ENCODE results near the gene ABLIM1.

The ABLIM1 gene

DNA sequence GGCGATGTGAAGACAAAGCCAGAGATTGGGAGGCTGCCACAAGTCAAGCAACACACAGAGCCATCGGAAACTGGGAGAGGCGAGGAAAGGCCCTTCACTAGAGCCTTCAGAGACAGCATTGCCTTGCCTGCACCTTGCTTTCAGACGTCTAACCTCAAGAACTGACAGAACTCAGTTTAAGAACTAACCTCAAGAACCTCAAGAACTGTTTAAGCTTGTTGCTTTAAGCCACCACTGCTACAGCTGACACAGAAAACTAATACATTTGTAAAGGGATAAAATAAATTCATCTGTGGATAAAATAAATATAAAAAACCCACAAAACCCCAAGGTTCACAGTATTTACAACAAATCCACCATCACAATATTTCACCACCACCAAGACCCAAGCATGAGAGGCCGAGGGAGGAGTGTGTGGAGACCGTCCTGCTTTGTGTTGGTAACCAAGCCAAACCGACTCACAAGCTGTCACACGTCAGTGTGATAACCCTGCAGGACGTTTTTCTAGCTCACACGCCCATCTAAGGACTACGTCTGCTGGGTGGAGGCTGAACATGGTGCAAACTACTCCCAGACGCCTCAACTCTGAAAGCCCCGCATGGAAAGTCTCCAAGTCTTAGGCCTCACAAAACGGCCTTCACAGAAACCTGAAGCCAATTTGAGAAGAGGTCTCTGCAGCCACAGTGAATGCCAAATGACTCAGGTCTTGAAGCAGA is 116.8 kb downstream of the ABLIM1 start:
- no peak for DNase-seq

GRCh38 chr10:114540236-114540635 is 117.8 kb downstream of the ABLIM1 start:
- DNase-seq = no peak

GRCh38 chr10:114539623-114540022 is 118.5 kb downstream of the ABLIM1 start:
- DNase-seq = no peak

GRCh38 chr10:114538181-114538906 is 119.7 kb downstream of the ABLIM1 start:
- DNase-seq = no peak

GRCh38 chr10:114537736-114538135 is 120.3 kb downstream of the ABLIM1 start:
- no peak for DNase-seq

DNA sequence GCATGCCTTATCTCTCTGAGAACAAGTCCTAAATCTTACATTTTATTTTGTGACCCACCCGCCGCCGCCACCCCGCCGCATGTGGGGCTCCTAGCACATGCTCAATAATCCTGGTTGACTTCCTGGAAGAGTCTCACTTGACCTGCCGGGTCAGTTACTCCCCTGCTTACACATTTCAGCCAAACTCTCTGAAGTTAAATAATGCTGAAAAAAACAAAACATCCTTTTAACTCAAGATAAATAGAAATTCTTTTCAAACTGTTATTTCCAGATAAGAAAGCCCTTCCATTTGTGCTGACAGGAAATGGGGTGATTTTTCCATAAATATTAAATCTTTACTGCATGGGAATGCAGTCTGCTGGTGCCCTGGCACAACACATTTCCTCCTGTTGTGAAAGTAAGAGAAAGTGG is 123.5 kb downstream of the ABLIM1 start:
- no peak for DNase-seq

- DNase-seq = no peak
These were observed 125.8 kb downstream of the ABLIM1 start for GRCh38 chr10:114532226-114532625.

DNA sequence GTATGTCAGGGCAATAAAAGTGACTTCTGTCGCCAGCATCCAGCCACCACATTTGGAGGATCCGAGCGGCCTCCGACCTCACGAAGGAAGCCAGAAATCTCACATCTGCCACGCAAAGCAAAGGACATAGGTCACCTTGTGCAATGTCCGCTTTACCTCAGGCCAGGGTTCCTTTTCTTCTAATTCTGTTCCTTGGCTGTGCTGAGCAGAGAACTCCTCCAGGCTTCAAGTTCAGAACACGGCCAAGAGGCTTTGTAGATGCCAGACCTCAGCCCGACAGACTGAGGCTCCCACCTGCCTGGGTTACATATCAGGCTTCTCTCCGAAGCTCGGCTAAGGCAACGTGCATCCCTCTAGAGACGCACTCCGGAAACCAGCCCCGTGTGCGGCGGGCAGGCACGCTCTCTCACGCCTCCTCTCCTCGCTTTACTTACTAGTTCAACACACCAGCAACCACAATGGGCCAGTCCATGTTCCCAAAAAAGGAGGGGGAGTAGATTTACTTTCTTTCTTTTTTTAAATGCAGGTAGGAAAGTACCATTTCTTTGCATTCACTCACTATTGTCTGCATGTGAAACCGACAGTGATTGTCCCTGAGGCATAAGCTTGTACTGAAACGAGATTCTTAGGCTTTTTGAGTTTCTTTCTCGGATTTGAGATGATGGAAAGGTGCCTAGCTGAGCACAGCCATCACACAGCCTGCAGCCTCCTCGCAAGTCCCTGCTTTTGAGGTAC is 131.4 kb downstream of the ABLIM1 start:
- peak; percentile 87 for DNase-seq

DNA sequence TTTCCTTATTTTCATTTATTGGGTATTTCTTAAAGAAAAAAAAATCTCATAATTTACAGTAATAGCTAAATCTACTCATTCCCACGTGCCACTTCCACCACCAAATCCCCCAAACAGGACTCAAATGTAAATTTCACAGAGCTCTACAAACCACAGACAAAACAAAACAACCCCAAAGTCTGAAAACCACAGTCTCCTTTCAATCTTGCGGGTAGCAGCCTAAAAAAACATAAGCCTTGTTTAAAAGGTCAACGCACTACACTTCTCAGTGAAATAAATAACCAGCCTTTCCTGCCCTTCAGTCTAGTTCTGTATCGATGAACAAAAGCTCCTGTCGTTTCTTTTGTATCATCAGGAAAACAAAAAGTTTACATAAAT is 132.0 kb downstream of the ABLIM1 start:
- DNase-seq = no peak

- DNase-seq = no peak
These were observed 132.6 kb downstream of the ABLIM1 start for GRCh38 chr10:114525368-114525949.

DNA sequence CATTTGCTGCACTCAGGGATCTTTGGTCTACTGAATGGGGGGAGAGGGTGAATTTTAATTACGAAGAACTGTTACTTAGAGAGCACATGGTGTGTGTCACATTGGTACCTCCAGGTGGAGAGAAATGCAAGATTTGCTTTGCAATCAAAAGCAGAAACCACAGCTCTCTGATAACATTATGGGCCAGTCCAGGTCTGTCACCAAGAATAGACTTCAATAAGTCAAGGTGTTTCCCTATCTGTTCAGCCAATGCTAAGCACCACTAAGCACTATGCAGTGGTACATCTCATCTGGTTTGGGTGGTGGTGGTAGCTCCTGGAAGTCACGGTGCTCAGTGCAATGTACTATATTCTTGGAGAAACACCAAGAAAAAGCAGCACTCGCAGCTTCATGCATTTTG is 134.2 kb downstream of the ABLIM1 start:
- no peak for DNase-seq

DNA sequence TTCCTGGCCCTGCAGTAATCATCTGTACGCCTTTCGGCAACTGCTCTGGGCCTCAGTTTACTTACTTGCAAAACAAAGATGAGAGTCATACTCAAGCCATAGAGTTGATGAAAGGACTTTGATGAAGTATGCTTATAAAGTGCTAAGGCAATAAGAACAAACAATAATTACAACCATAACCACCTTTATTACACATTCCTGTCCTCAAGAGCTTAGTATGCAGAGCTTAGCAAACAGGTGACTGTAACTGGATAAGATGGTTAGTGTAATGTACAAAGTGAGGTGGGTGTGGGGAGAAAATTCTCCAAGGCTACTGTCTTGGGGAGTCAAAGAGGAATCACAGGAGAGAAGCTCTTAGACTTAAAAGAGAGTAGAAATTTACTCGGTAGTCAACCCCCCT is 136.8 kb downstream of the ABLIM1 start:
- DNase-seq = no peak

GRCh38 chr10:114520453-114520852 is 137.6 kb downstream of the ABLIM1 start:
- peak; percentile 4 for DNase-seq

DNA sequence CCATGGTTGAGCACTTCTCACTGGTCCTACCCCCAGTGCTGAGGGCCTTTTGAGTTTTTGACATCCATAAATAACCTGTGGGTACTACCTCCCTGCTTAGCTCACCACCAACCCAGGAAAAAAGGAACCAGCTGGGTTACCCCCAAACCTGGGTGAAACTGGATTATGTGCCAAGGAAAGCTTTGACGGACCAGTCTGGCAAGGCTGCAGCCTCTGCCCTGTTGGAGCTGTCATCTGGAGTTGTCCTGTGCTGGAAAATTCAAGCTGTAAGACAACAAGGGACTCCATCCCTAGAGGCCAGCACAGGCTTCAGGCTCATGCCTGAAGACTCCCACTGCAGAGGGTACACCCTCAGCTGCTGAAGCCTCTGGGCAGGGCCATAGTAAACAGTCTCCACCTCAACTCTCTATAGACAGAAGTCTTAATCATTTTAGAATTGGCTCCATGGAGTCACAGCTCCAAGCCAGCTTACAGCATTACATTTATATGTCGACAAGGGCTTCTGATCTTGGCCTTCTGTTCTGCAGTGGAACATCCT is 138.2 kb downstream of the ABLIM1 start:
- DNase-seq = no peak

GRCh38 chr10:114519306-114519669 is 138.8 kb downstream of the ABLIM1 start:
- DNase-seq = no peak

- DNase-seq = no peak
These were observed 139.4 kb downstream of the ABLIM1 start for GRCh38 chr10:114518401-114519305.

- no peak for DNase-seq
These were observed 140.5 kb downstream of the ABLIM1 start for GRCh38 chr10:114517368-114518250.

GRCh38 chr10:114516356-114516755 is 141.7 kb downstream of the ABLIM1 start:
- no peak for DNase-seq

GRCh38 chr10:114515298-114515914 is 142.7 kb downstream of the ABLIM1 start:
- no peak for DNase-seq

GRCh38 chr10:114513381-114513792 is 144.7 kb downstream of the ABLIM1 start:
- no peak for DNase-seq

DNA sequence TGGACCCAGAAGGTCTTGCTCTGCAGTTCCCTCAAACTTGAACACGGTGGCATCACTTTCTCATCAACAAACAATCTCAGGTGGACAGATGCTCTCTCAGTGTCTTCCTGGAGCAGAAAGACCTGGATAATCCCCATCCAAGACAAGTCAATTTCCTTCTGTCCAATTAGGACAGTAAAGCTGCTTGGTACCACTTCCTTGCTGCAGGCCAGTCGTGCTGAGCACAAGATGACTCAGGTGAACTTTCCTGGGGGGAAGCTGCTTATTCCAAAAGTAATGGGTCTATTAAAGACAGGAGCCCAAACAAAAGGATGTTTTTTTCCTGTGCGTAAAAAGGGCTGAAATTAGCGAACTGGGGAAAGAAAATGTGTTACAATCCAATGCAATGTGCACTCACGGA is 146.2 kb downstream of the ABLIM1 start:
- DNase-seq = no peak
